IMR-90 (cell line): ENCODE data around the gene ENOX1. TPM values are rescaled to one million over a fixed set of nuclear protein-coding genes. Genes with fewer than 3 reads are reported as not detected.

Experiments used
- ATAC-seq: fragments of 200-7000 bp; cut with Tn5 transposase; 2 replicates; pipeline ENCODE4 v1.9.1; 2020; ENCODE audit warnings: low read depth, mild to moderate bottlenecking, moderate library complexity
- BruUV-seq: library from RNA; stranded (reverse); fragments of 400-500 nt; replicated peaks from 2 replicates; lab custom pipeline; 2021; lab: Mats Ljungman, UMichigan
- CTCF ChIA-PET: fragments of 300-600 bp; formaldehyde crosslinking; extraction: SDS; loops from one replicate; lab custom pipeline; 2021; ENCODE audit warnings: antibody characterized with exemption; lab: Yijun Ruan, JAX
- POLR2A ChIA-PET: fragments of 300-600 bp; sonication (Branson Sonifier 250); formaldehyde crosslinking; loops from one replicate; lab custom pipeline; 2022; ENCODE audit warnings: antibody characterized with exemption; ENCODE audit not compliant: unreplicated experiment; lab: Charles Lee
- DNase-seq: peaks from one replicate; pipeline ENCODE4 v3.0.0; 2013
- H2AFZ ChIP-seq: replicated peaks from 2 replicates; pipeline ENCODE3; 2013; ENCODE audit warnings: low read length, mild to moderate bottlenecking; ENCODE audit not compliant: poor library complexity
- H2AK5ac ChIP-seq: 2 replicates; pipeline ENCODE4 v1.6.1; 2013; ENCODE audit warnings: low read depth, low read length, inconsistent platforms
- H2AK9ac ChIP-seq: replicated peaks from 2 replicates; pipeline ENCODE3; 2013; ENCODE audit warnings: mild to moderate bottlenecking, low read depth, low read length, moderate library complexity; ENCODE audit not compliant: poor library complexity
- H2BK120ac ChIP-seq: 2 replicates; pipeline ENCODE4 v1.6.1; 2013; ENCODE audit warnings: low read depth, low read length, inconsistent platforms
- H2BK15ac ChIP-seq: 3 replicates; pipeline ENCODE4 v1.6.1; 2013; ENCODE audit warnings: low read depth, low read length, inconsistent platforms
- H2BK20ac ChIP-seq: 2 replicates; pipeline ENCODE4 v1.6.1; 2013; ENCODE audit warnings: low read depth, mild to moderate bottlenecking, inconsistent platforms, low read length, moderate library complexity
- H2BK5ac ChIP-seq: 2 replicates; pipeline ENCODE4 v1.6.1; 2013; ENCODE audit warnings: mild to moderate bottlenecking, low read depth, low read length, inconsistent platforms; ENCODE audit not compliant: poor library complexity, severe bottlenecking
- H3K14ac ChIP-seq: replicated peaks from 2 replicates; pipeline ENCODE4 v1.6.1; 2013; ENCODE audit warnings: low read depth, low read length, inconsistent platforms
- H3K18ac ChIP-seq: 2 replicates; pipeline ENCODE4 v1.6.1; 2013; ENCODE audit warnings: low read depth, low read length, control low read depth
- H3K23ac ChIP-seq: 2 replicates; pipeline ENCODE4 v1.6.1; 2013; ENCODE audit warnings: low read depth, low read length, inconsistent platforms
- H3K27ac ChIP-seq: 2 replicates; pipeline ENCODE4 v1.5.1; 2013; ENCODE audit warnings: mild to moderate bottlenecking, control low read depth, low read length; ENCODE audit not compliant: insufficient read depth
- H3K27me3 ChIP-seq: 2 replicates; pipeline ENCODE4 v1.6.1; 2013; ENCODE audit warnings: low read length; ENCODE audit not compliant: control insufficient read depth, insufficient read depth
- H3K36me3 ChIP-seq: 2 replicates; pipeline ENCODE4 v1.6.1; 2013; ENCODE audit warnings: low read length, mixed read lengths; ENCODE audit not compliant: control insufficient read depth, insufficient read depth
- H3K4ac ChIP-seq: 2 replicates; pipeline ENCODE4 v1.6.1; 2013; ENCODE audit warnings: low read depth, low read length, inconsistent platforms
- H3K4me1 ChIP-seq: 2 replicates; pipeline ENCODE4 v1.6.1; 2013; ENCODE audit warnings: low read length, mixed read lengths; ENCODE audit not compliant: control insufficient read depth, insufficient read depth
- H3K4me2 ChIP-seq: 2 replicates; pipeline ENCODE4 v1.6.1; 2013; ENCODE audit warnings: low read depth, mild to moderate bottlenecking, control low read depth, low read length, moderate library complexity
- H3K4me3 ChIP-seq: 2 replicates; pipeline ENCODE4 v1.5.1; 2013; ENCODE audit warnings: low read depth, mild to moderate bottlenecking, control low read depth, low read length, moderate library complexity; ENCODE audit not compliant: insufficient read depth
- H3K56ac ChIP-seq: 2 replicates; pipeline ENCODE4 v1.6.1; 2013; ENCODE audit warnings: low read length, inconsistent platforms; ENCODE audit not compliant: insufficient read depth; ENCODE audit errors: extremely low read depth
- H3K79me1 ChIP-seq, 2 experiments: 2 replicates each; pipeline ENCODE4 v1.6.1; 2013; ENCODE audit warnings: low read length in 2 of 2, inconsistent platforms in 1 of 2, low read depth in 1 of 2
- H3K9ac ChIP-seq: 2 replicates; pipeline ENCODE4 v1.6.1; 2013; ENCODE audit warnings: low read depth, low read length, control low read depth
- H3K9me1 ChIP-seq: 2 replicates; pipeline ENCODE4 v1.6.1; 2013; ENCODE audit warnings: low read length, inconsistent platforms; ENCODE audit not compliant: insufficient read depth
- H3K9me3 ChIP-seq: 2 replicates; pipeline ENCODE4 v1.6.1; 2013; ENCODE audit warnings: low read length; ENCODE audit not compliant: control insufficient read depth, insufficient read depth
- H4K20me1 ChIP-seq: 2 replicates; pipeline ENCODE4 v1.6.1; 2013; ENCODE audit warnings: low read length, inconsistent platforms; ENCODE audit not compliant: insufficient read depth
- H4K5ac ChIP-seq: 2 replicates; pipeline ENCODE4 v1.6.1; 2013; ENCODE audit warnings: mild to moderate bottlenecking, low read depth, low read length, control low read depth
- H4K8ac ChIP-seq, 2 experiments: 2 replicates each; pipeline ENCODE4 v1.6.1; 2013; ENCODE audit warnings: low read depth in 2 of 2, low read length in 2 of 2, control low read depth in 1 of 2, inconsistent platforms in 1 of 2
- H4K91ac ChIP-seq: 2 replicates; pipeline ENCODE4 v1.6.1; 2013; ENCODE audit warnings: low read depth, low read length, inconsistent platforms; ENCODE audit not compliant: insufficient read depth
- BHLHE40 ChIP-seq: fragments of 150-350 bp; IDR thresholded peaks from 2 replicates; pipeline ENCODE4 v1.6.1; 2016; ENCODE audit warnings: mild to moderate bottlenecking, low read depth, low read length
- CEBPB ChIP-seq: IDR thresholded peaks from 2 replicates; pipeline ENCODE4 v1.6.1; 2012; ENCODE audit warnings: low read depth, low read length, improper control_type of control experiment
- CHD1 ChIP-seq: IDR thresholded peaks from 2 replicates; pipeline ENCODE4 v1.6.1; 2012; ENCODE audit warnings: low read depth, low read length, improper control_type of control experiment
- CTCF ChIP-seq: conservative IDR thresholded peaks from 2 replicates; pipeline ENCODE4 v1.5.1; 2012; ENCODE audit warnings: mild to moderate bottlenecking, low read depth, low read length, improper control_type of control experiment
- FOS ChIP-seq: fragments of 150-350 bp; IDR thresholded peaks from 2 replicates; pipeline ENCODE4 v1.6.1; 2016; ENCODE audit warnings: low read depth, low read length
- MAFK ChIP-seq: IDR thresholded peaks from 2 replicates; pipeline ENCODE4 v1.6.1; 2012; ENCODE audit warnings: low read depth, low read length, improper control_type of control experiment
- MAZ ChIP-seq: IDR thresholded peaks from 2 replicates; pipeline ENCODE4 v1.6.1; 2012; ENCODE audit warnings: low read depth, mild to moderate bottlenecking, low read length, improper control_type of control experiment, moderate library complexity, borderline replicate concordance
- MXI1 ChIP-seq: IDR thresholded peaks from 2 replicates; pipeline ENCODE4 v1.6.1; 2012; ENCODE audit warnings: low read depth, mild to moderate bottlenecking, low read length, moderate library complexity, borderline replicate concordance
- NFE2L2 ChIP-seq: fragments of 150-350 bp; IDR thresholded peaks from 2 replicates; pipeline ENCODE4 v1.6.1; 2016; ENCODE audit warnings: low read depth, mild to moderate bottlenecking, low read length
- POLR2A ChIP-seq: IDR thresholded peaks from 2 replicates; pipeline ENCODE4 v1.6.1; 2012; ENCODE audit warnings: mild to moderate bottlenecking, low read depth, low read length
- RAD21 ChIP-seq: IDR thresholded peaks from 2 replicates; pipeline ENCODE4 v1.6.1; 2012; ENCODE audit warnings: low read length, improper control_type of control experiment
- RCOR1 ChIP-seq: IDR thresholded peaks from 2 replicates; pipeline ENCODE4 v1.6.1; 2012; ENCODE audit warnings: mild to moderate bottlenecking, low read length, improper control_type of control experiment; ENCODE audit not compliant: insufficient replicate concordance
- RFX5 ChIP-seq: IDR thresholded peaks from 2 replicates; pipeline ENCODE4 v1.8.0; 2012; ENCODE audit warnings: low read depth, mild to moderate bottlenecking, low read length, moderate library complexity
- SMC3 ChIP-seq: fragments of 150-350 bp; IDR thresholded peaks from 2 replicates; pipeline ENCODE4 v1.6.1; 2016; ENCODE audit warnings: low read depth, mild to moderate bottlenecking, antibody characterized with exemption, low read length, moderate library complexity
- whole genome bisulfite sequencing, 2 experiments: methylation state at CpG; one replicate each; pipeline versions ENCODE4 v1.1.5 to v1.1.7; 2013; ENCODE audit warnings: missing lambda C conversion rate in 2 of 2; ENCODE audit not compliant: insufficient read length in 1 of 2; ENCODE audit errors: extremely low coverage in 2 of 2; 5-methylcytosine and 5-hydroxymethylcytosine counted together
- dilution Hi-C: fragments of 300-500 bp; cut with HindIII; formaldehyde crosslinking; loops from one replicate; pipeline ENCODE4 v1.14.3; 2018; ENCODE audit warnings: low sequenced_read_pairs; ENCODE audit not compliant: unreplicated experiment
- in situ Hi-C: fragments of 300-500 bp; cut with MboI; formaldehyde crosslinking; loops from 3 replicates; pipeline ENCODE4 v1.14.3; 2019; ENCODE audit warnings: low sequenced_read_pairs, inconsistent platforms, mixed read lengths
- intact Hi-C: fragments of 100-400 bp; cut with micrococcal nuclease; formaldehyde crosslinking; loops from 2 replicates; pipeline ENCODE4 v1.10.0; 2022
- polyA plus RNA-seq, 3 experiments: library from polyadenylated mRNA; depleted of rRNA; stranded (reverse); fragments of >200 nt; gene quantifications; 2 replicates each; pipeline ENCODE4 v1.2.3, GENCODE V29; 2012; ENCODE audit warnings: low replicate concordance in 1 of 3
- total RNA-seq: library from RNA; depleted of rRNA; stranded (reverse); fragments of >200 nt; gene quantifications from 2 replicates; pipeline ENCODE4 v1.2.3, GENCODE V29; 2012
- TF ChIP-seq, protein P1 (sequence below): fragments of 150-350 bp; IDR thresholded peaks from 2 replicates; pipeline ENCODE4 v1.6.1; 2016; ENCODE audit warnings: low read depth, mild to moderate bottlenecking, low read length, moderate library complexity, borderline replicate concordance
- TF ChIP-seq, protein P2 (sequence below): fragments of 150-350 bp; IDR thresholded peaks from 2 replicates; pipeline ENCODE4 v1.6.1; 2017; ENCODE audit warnings: mild to moderate bottlenecking, antibody characterized with exemption, low read length, low read depth

ENOX1 gene
- total and polyA plus RNA-seq, 2 of the 4 experiments (the other 2 are of a cell fraction), result 0.99 to 1.3 TPM

DNA sequence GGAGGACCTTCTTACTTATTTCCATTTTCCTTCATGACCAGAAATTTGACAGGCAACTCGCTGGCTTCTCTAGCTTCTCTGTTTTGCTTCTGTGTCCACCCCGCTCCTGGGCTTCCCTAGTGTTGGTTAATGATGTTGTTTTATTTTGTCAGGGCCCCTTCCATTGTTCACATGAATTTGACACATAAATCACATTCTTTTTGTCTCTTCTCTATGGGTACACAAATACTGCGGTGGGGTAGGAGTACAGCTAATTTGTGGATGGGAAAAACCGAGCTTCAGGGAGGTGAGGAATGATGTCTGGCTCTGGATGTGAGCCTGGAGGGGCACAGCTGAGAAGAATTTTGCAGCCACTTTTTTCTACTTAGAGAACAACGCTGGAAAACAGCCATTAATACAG is 563.6 kb downstream of the ENOX1 start:
- Histone ChIP-seq H2AK9ac (no peak overlapping the region), H2BK20ac (no peak overlapping the region), H4K5ac (no peak overlapping the region), H3K23ac (no peak overlapping the region), H3K4me1 (no peaks in the 10 kb centered on the region), H2BK120ac (no peak overlapping the region), H4K91ac (no peak overlapping the region), H3K14ac (no peak overlapping the region), H4K8ac (no peak overlapping the region), H3K4ac (no peak overlapping the region), H3K27ac (no peak overlapping the region), H3K36me3 (no peaks in the 10 kb centered on the region), H3K4me3 (no peak overlapping the region), H4K20me1 (no peaks in the 10 kb centered on the region), H2AK5ac (no peak overlapping the region), H2BK5ac (no peak overlapping the region), H2BK15ac (no peak overlapping the region), H3K9me3 (no peaks in the 10 kb centered on the region), H3K18ac (no peak overlapping the region), H2AFZ (no peak overlapping the region), H3K9ac (no peak overlapping the region), H3K79me1 (no peaks in the 10 kb centered on the region), H3K9me1 (no peaks in the 10 kb centered on the region; the same call in 1 of the 2 replicates), H3K27me3 (no peaks in the 10 kb centered on the region; the same call in 1 of the 2 replicates), H3K4me2 (no peak overlapping the region), H3K56ac (no peak overlapping the region)
- intact Hi-C loops, result no loop called here
- ATAC-seq (no peak), DNase-seq (no peak)
- dilution Hi-C loops, result no loop called here
- no CpG with 5 or more reads among the region's 5 CpGs for WGBS, 2 experiments
- ChIA-PET CTCF (interaction anchor here (1.5 kb wide), 1 partner anchor 17 kb away, joined by 4 read pairs; no protein-coding TSS in a partner anchor), POLR2A (no interaction called here)
- TF ChIP-seq CHD1 (no peak), RCOR1 (no peak), SMC3 (no peak), FOS (no peak), RAD21 (no peak), BHLHE40 (no peak), CTCF (no peak), NFE2L2 (no peak), POLR2A (no peak), MXI1 (no peak), MAFK (no peak), CEBPB (no peak), RFX5 (no peak), MAZ (no peak)
- TF ChIP-seq, protein P1, sequence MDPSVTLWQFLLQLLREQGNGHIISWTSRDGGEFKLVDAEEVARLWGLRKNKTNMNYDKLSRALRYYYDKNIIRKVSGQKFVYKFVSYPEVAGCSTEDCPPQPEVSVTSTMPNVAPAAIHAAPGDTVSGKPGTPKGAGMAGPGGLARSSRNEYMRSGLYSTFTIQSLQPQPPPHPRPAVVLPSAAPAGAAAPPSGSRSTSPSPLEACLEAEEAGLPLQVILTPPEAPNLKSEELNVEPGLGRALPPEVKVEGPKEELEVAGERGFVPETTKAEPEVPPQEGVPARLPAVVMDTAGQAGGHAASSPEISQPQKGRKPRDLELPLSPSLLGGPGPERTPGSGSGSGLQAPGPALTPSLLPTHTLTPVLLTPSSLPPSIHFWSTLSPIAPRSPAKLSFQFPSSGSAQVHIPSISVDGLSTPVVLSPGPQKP, result no peak
- TF ChIP-seq, protein P2, sequence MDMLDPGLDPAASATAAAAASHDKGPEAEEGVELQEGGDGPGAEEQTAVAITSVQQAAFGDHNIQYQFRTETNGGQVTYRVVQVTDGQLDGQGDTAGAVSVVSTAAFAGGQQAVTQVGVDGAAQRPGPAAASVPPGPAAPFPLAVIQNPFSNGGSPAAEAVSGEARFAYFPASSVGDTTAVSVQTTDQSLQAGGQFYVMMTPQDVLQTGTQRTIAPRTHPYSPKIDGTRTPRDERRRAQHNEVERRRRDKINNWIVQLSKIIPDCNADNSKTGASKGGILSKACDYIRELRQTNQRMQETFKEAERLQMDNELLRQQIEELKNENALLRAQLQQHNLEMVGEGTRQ, result no peak
- no TSS peak for BruUV-seq
- in situ Hi-C loops, result no loop called here
